Measurements from ENCODE around the gene PIBF1.

- no peak for TF ChIP-seq POLR2A (IDR thresholded peaks at IDR 0.05)
- no peak for TF ChIP-seq CTCF (IDR thresholded peaks at IDR 0.05)
- no peak for TF ChIP-seq POLR2AphosphoS5 (IDR thresholded peaks at IDR 0.05)
- TF ChIP-seq EP300 (IDR thresholded peaks at IDR 0.05) = no peak
These were observed 109.5 kb downstream of the PIBF1 start for GRCh38 chr13:72891423-72891822.

Data from suprapubic skin (tissue), 4 donors.